ENCODE data around the gene DENND1A.
"Not testable (repeated sequence)": the region's sequence is repeated elsewhere in the genome, so short reads cannot be mapped to it uniquely, and the experiment has no call there.

Gene DENND1A

DNA sequence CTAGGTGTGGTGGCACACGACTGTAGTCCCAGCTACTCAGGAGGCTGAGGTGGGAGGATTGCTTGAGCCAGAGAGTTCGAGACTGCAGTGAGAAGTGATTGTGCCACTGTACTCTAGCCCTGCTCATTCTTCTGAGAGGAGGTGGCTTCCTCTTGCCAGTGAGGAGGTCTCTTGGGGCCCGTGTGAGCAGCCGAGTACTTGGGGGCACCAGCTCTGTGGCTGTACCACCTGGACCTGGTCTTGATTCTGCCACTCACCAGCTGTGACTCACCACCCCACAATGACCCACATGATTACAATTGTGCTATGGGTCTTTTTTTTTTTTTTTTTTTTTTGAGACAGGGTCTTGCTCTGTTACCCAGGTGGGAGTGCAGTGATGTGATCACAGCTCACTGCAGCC lies 592.0 kb downstream of the DENND1A start:
- no peak for DNase-seq (ENCODE audit: low read depth)

DNA sequence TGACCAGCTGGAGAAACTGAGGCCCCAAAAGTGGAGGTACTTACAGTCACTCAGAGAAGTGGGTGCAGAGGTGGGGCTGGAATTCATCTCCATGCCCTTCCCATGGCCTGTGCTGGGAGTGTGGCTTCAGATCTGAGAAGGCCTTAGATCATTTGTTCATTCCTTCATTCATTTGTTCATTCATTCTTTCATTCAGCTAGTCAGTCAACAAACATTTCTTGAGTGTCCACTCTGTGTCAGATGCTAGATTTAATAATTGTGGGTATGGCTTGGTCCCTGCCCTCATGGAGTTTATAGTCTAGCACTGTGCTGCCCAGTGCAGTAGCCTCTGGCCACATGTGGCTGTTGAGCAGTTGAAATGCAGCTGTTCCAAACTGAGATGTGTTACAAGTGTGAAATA lies 593.0 kb downstream of the DENND1A start:
- no peak for DNase-seq (ENCODE audit: low read depth)

DNA sequence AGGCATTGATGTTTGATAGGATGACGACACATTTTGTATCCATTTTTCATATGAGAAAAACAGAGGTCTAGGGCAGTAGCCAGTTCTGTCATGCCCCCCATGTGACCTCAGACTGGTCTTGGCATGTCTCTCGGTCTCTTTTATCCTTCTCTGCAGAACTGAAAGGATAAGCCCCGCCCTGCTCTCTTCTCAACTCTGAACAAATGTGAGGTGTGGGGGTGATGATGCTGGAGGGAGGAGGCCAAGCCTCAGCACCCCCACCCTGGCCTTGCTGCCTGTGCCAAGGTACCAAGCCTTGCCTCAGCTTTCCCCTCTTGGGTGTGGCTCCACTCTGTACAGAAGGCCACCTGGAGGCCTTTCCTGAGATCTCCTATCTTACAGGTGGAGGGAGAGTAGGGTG lies 593.5 kb downstream of the DENND1A start:
- no peak for DNase-seq (ENCODE audit: low read depth)

DNA sequence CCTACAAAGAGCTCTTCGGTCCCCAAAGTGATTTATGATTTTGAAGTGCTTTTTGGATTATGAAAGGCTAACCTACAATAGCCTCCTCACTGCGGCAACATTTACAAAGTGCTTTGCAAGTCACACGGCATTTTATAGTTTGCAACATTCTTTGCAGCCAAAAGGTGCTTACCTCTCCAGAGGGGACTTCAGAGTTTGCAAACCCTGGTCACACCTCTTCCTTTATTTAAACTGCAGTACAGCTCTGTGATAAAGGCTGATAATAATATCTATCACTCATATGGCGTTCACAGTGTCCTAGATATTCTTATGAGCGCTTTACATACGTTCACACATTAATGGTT lies 594.0 kb downstream of the DENND1A start:
- DNase-seq (ENCODE audit: low read depth) = no peak

DNA sequence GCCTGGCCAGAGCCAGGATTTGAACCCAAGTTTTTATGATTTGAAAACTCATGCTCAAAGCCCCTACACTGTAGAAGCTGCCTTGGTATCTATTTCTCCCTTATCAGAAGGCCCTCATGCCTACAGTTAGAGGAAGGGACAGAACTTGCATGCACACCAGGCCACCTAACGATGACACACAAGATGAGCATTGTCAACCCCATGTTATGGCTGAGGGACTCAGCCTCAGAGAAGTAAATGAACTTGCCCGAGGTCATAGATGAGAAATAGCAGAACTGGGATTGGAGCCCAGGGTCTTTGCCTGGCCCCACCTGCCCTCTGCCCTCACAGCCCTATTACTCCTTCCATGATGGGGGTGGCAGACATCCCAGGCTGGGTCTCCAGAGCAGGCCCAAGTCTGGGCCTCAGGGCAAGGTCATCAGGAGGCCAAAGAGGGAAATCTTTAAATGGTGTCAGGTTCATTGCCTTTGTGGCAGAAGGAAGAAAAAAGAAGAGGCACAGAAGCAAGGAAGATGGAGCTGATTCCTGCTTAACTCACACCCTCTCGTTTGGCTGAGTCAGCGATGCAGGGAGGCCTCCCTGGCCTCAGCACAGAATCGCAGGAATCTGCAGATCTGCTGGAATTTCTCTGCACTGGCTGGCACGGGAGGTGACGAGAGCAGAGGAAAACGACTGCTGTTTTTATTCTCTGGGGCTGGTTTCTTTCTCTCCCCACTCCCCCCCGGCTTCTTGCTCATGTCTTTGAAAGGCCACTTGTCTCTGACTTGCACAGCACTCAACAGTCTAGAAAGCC lies 594.5 kb downstream of the DENND1A start:
- no peak for DNase-seq (ENCODE audit: low read depth)

DNA sequence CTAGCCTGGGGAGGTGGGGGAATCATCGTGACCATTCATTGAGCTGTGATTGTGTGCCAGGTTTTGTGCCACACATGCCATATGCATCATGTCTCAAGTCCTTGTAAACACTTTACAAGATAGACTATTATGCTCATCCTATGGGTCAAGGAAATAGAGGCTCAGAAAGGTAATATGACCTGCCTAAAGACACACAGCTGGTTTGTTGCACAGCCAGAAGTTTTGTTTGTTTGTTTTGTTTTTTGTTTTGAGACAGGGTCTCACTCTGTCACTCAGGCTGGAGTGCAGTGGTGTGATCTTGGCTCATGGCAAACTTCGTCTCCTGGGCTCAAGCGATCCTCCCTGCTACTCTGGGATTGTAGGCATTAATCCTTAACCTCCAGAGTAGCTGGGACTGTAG lies 595.3 kb downstream of the DENND1A start:
- no peak for DNase-seq (ENCODE audit: low read depth)

DNA sequence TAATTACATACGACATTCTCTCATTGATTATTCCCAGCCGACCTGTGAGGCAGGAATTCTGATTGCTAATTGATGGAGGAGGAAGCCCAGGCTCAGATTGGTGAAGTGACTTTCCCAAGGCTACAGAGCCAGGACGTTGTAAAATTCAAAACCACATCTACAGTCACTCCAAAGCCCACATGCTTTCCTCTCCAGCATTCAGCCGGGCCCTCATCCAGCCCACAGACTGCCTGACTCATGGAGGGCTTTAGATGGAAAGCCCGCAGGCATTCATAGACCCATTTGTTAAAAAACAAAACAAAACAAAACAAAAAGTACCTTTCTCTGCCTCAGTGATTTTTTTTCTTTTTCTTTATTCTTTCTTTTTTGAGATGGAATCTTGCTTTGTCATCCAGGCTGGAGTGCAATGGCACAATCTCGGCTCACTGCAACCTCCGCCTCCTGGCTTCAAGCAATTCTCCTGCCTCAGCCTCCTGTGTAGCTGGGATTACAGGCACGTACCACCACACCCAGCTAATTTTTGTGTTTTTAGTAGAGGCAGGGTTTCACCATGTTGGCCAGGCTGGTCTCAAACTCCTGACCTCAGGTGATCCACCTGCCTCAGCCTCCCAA lies 596.8 kb downstream of the DENND1A start:
- not testable (repeated sequence) for DNase-seq (ENCODE audit: low read depth)

DNA sequence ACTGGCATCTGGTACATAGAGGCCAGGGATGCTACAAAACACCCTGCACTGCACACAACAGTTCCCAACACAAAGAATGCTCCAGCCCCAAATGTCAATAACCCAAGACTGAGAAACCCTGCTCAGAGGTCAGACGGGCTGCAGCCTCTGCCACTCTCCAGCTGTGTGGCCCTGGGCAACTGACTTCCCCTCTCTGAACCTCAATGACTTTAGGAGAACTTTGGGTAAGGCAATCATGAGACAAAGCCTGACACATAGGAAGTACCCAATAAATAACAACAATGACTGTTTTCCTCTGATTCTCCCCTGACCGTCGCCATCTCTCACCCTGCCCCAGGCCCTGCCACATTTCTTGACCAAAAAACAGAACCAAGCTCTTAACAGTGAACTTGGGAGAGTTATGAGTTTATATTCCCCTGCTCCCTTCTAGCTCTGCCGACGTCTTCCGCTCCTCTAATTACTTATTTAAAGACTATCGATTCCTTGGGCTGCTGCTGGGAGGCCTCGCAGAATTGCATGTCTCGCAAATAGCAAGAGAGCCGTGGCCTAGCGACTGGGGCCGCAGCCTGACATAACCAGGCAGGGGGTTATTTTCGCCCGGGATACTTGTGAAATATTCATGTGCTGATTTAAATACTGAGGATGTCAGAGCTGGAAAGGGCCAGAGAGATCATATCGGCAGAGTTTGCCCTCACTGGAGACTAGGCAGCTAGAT lies 598.4 kb downstream of the DENND1A start:
- no peak for DNase-seq (ENCODE audit: low read depth)

Measured in activated T-helper 9 cell treated with anti-CD3 and anti-CD28 coated beads, Interleukin-2, amount 50 U/mL, for 16 hours (primary cell).